ENCODE data around the gene ZNF786.

- TF ChIP-seq EP300 (IDR thresholded peaks at IDR 0.05) (no peak), POLR2A (IDR thresholded peaks at IDR 0.05) (no peak), POLR2AphosphoS5 (IDR thresholded peaks at IDR 0.05) (no peak)
- TF ChIP-seq, protein P1, sequence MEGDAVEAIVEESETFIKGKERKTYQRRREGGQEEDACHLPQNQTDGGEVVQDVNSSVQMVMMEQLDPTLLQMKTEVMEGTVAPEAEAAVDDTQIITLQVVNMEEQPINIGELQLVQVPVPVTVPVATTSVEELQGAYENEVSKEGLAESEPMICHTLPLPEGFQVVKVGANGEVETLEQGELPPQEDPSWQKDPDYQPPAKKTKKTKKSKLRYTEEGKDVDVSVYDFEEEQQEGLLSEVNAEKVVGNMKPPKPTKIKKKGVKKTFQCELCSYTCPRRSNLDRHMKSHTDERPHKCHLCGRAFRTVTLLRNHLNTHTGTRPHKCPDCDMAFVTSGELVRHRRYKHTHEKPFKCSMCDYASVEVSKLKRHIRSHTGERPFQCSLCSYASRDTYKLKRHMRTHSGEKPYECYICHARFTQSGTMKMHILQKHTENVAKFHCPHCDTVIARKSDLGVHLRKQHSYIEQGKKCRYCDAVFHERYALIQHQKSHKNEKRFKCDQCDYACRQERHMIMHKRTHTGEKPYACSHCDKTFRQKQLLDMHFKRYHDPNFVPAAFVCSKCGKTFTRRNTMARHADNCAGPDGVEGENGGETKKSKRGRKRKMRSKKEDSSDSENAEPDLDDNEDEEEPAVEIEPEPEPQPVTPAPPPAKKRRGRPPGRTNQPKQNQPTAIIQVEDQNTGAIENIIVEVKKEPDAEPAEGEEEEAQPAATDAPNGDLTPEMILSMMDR (IDR thresholded peaks at IDR 0.05) = no peak
These were observed 19.5 kb upstream of the ZNF786 start for GRCh38 chr7:149109969-149110368.
